ENCODE results near the gene PLPP4. TPM values are rescaled to one million over a fixed set of nuclear protein-coding genes. Genes with fewer than 3 reads are reported as not detected.

PLPP4 gene
- polyA plus RNA-seq, 3 donors, result not detected

- intact Hi-C loops (cut with micrococcal nuclease), result no loop called here
These were observed 19.5 kb upstream of the PLPP4 start for GRCh38 chr10:120437541-120437940.

GRCh38 chr10:120451968-120452367 lies 5.1 kb upstream of the PLPP4 start:
- H3K4me2 ChIP-seq (replicated peaks; ENCODE audit: extremely low read depth, low read length, poor library complexity, severe bottlenecking), result no peak overlapping the region
- peaks cover 18 to 31% (median 28%) of the 10 kb centered on the region in 3 donors for H3K27me3 Mint-ChIP-seq (ENCODE audit: low read depth in 3 of 3)
- no peak for DNase-seq
- no peaks in the 10 kb centered on the region for H3K9me3 ChIP-seq (replicated peaks in 1 of 2; ENCODE audit: control insufficient read depth in 1 of 2, insufficient read depth in 1 of 2, low read length in 2 of 2)
- no peak overlapping the region for H3K4me3 ChIP-seq (replicated peaks in 1 of 3; ENCODE audit: low read depth in 2 of 3, low read length in 3 of 3)
- H3K4me3 Mint-ChIP-seq, result no peak overlapping the region
- intact Hi-C loops (cut with micrococcal nuclease), result no loop called here
- peaks cover 0 to 14% (median 4%) of the 10 kb centered on the region in 7 donors for H3K9me3 Mint-ChIP-seq
- H3K27me3 ChIP-seq (ENCODE audit: control insufficient read depth in 2 of 2, insufficient read depth in 2 of 2, low read length in 2 of 2), result peaks cover 14 to 23% of the 10 kb centered on the region in 2 donors
- H3K27ac ChIP-seq (ENCODE audit: low read depth in 1 of 2, low read length in 2 of 2), result no peak overlapping the region
- no peaks in the 10 kb centered on the region for H3K79me2 ChIP-seq (ENCODE audit: insufficient read depth, low read length)
- no peak overlapping the region for H2AFZ ChIP-seq (ENCODE audit: insufficient read depth, low read depth, low read length, poor library complexity, severe bottlenecking)
- no peak overlapping the region for H3K9ac ChIP-seq (ENCODE audit: insufficient read depth, low read length, poor library complexity, severe bottlenecking)
- WGBS (ENCODE audit: insufficient coverage), result 89% methylated on average over 1 of the region's 3 CpGs
- no peaks in the 10 kb centered on the region for H3K4me1 ChIP-seq (ENCODE audit: control insufficient read depth in 1 of 2, insufficient read depth in 2 of 2, low read length in 2 of 2)
- no peak for TF ChIP-seq CTCF (IDR thresholded peaks at IDR 0.05)
- H3K4me1 Mint-ChIP-seq, result peaks cover 2% of the 10 kb centered on the region
- H3K27ac Mint-ChIP-seq, result no peak overlapping the region
- no peaks in the 10 kb centered on the region for H3K36me3 ChIP-seq (replicated peaks in 1 of 2; ENCODE audit: control insufficient read depth in 1 of 2, insufficient read depth in 2 of 2, low read length in 2 of 2)
- H3K36me3 Mint-ChIP-seq, result peaks cover 0 to 2% of the 10 kb centered on the region in 2 donors
- no peaks in the 10 kb centered on the region for H4K20me1 ChIP-seq (ENCODE audit: insufficient read depth, low read length)

More at GRCh38 chr10:120437541-120437940, 19.5 kb upstream of the PLPP4 start:
- Histone ChIP-seq H3K9ac (ENCODE audit: insufficient read depth, low read length, poor library complexity, severe bottlenecking) (no peak overlapping the region), H3K79me2 (ENCODE audit: insufficient read depth, low read length) (no peaks in the 10 kb centered on the region), H3K4me1 (ENCODE audit: control insufficient read depth in 1 of 2, insufficient read depth in 2 of 2, low read length in 2 of 2) (no peaks in the 10 kb centered on the region), H3K9me3 (replicated peaks in 1 of 2; ENCODE audit: control insufficient read depth in 1 of 2, insufficient read depth in 1 of 2, low read length in 2 of 2) (no peaks in the 10 kb centered on the region), H4K20me1 (ENCODE audit: insufficient read depth, low read length) (no peaks in the 10 kb centered on the region), H2AFZ (ENCODE audit: insufficient read depth, low read depth, low read length, poor library complexity, severe bottlenecking) (no peak overlapping the region), H3K4me2 (replicated peaks; ENCODE audit: extremely low read depth, low read length, poor library complexity, severe bottlenecking) (no peak overlapping the region), H3K36me3 (replicated peaks in 1 of 2; ENCODE audit: control insufficient read depth in 1 of 2, insufficient read depth in 2 of 2, low read length in 2 of 2) (no peaks in the 10 kb centered on the region), H3K27ac (ENCODE audit: low read depth in 1 of 2, low read length in 2 of 2) (no peak overlapping the region), H3K27me3 (ENCODE audit: control insufficient read depth in 2 of 2, insufficient read depth in 2 of 2, low read length in 2 of 2) (peaks cover 0 to 4% of the 10 kb centered on the region in 2 donors), H3K4me3 (replicated peaks in 1 of 3; ENCODE audit: low read depth in 2 of 3, low read length in 3 of 3) (no peak overlapping the region)
- peaks cover 0 to 2% (median 0%) of the 10 kb centered on the region in 7 donors for H3K9me3 Mint-ChIP-seq
- H3K4me1 Mint-ChIP-seq, result no peaks in the 10 kb centered on the region
- no peak overlapping the region for H3K27ac Mint-ChIP-seq
- no peak overlapping the region for H3K4me3 Mint-ChIP-seq
- TF ChIP-seq CTCF (IDR thresholded peaks at IDR 0.05), result no peak
- DNase-seq, result no peak
- no CpG with 5 or more reads among the region's 2 CpGs for WGBS (ENCODE audit: insufficient coverage)
- no peaks in the 10 kb centered on the region for H3K36me3 Mint-ChIP-seq
- H3K27me3 Mint-ChIP-seq (ENCODE audit: low read depth in 3 of 3), result peaks cover 1 to 7% (median 4%) of the 10 kb centered on the region in 3 donors

Measured in CD14-positive monocyte (primary cell).